Caki2 (cell line): Measurements from ENCODE around the gene GPSM1. TPM values are rescaled to one million over a fixed set of nuclear protein-coding genes. Genes with fewer than 3 reads are reported as not detected.

Source experiments
- DNase-seq: peaks from one replicate; pipeline ENCODE4 v3.0.0-alpha.2; 2015; ENCODE audit warnings: low read depth
- in situ Hi-C: cut with HindIII; loops from 2 replicates; pipeline ENCODE4 v1.10.0; 2016; ENCODE audit warnings: low sequenced_read_pairs, low pct_unique_long_range_greater_than_20kb, mixed read lengths
- total RNA-seq: library from RNA; depleted of rRNA; stranded (reverse); fragments of >200 nt; shearing (Covaris generic); gene quantifications from 2 replicates; pipeline ENCODE4 v1.2.3, GENCODE V29; 2014; ENCODE audit warnings: low replicate concordance; rRNA removed

GPSM1 gene, protein sequence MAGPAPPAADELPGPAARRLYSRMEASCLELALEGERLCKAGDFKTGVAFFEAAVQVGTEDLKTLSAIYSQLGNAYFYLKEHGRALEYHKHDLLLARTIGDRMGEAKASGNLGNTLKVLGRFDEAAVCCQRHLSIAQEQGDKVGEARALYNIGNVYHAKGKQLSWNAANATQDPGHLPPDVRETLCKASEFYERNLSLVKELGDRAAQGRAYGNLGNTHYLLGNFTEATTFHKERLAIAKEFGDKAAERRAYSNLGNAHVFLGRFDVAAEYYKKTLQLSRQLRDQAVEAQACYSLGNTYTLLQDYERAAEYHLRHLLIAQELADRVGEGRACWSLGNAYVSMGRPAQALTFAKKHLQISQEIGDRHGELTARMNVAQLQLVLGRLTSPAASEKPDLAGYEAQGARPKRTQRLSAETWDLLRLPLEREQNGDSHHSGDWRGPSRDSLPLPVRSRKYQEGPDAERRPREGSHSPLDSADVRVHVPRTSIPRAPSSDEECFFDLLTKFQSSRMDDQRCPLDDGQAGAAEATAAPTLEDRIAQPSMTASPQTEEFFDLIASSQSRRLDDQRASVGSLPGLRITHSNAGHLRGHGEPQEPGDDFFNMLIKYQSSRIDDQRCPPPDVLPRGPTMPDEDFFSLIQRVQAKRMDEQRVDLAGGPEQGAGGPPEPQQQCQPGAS
- total RNA-seq = 23.5 and 29.9 TPM in 2 replicates

DNA sequence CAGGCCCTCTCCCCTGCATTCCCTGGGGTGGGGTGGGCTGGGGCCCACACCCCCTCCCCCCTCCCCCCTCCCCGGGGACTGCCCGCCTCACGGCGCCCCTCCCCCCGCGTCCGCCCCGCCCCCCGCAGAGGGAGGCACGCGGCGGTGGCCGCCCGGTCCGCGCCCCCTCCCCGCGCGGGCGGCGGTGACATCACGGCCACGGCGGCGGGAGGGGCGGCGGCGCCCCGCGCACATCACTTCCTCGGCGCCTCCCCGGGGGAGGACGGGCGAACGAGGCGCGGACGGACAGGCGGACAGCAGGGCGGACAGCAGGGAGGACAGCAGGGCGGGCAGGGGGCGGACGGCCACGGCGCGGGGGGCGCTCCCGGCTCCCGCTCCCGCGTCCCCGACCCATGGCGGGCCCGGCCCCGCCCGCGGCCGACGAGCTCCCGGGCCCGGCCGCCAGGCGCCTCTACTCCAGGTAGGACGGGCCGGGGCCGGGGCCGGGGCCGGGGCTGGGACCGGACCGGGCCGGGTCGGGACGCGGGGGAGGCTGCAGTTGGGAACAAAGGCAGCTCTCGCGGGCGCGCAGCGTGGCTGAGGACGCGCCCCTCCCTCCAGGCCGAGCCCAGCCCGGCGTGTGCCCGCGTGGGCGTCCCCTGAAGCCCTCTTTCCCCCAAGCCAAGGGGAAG lies at the start of gene GPSM1:
Gene GPSM1, plus strand, starts transcription at position 236 of the 671 bp plus-strand sequence. Its CDS starts 157 bp downstream, at position 393.
- peak; percentile 50 for DNase-seq
- in situ Hi-C loops = no loop called here

GRCh38 chr9:136277746-136278145 lies 49.6 kb upstream of the GPSM1 start:
- in situ Hi-C loops = no loop called here
- DNase-seq = no peak

GRCh38 chr9:136278221-136278620 lies 49.1 kb upstream of the GPSM1 start:
- DNase-seq = no peak
- in situ Hi-C loops = no loop called here

- no peak for DNase-seq
- in situ Hi-C loops = no loop called here
These were observed 48.4 kb upstream of the GPSM1 start for GRCh38 chr9:136278894-136279293.

- in situ Hi-C loops = no loop called here
- no peak for DNase-seq
These were observed 47.9 kb upstream of the GPSM1 start for GRCh38 chr9:136279471-136279870.

DNA sequence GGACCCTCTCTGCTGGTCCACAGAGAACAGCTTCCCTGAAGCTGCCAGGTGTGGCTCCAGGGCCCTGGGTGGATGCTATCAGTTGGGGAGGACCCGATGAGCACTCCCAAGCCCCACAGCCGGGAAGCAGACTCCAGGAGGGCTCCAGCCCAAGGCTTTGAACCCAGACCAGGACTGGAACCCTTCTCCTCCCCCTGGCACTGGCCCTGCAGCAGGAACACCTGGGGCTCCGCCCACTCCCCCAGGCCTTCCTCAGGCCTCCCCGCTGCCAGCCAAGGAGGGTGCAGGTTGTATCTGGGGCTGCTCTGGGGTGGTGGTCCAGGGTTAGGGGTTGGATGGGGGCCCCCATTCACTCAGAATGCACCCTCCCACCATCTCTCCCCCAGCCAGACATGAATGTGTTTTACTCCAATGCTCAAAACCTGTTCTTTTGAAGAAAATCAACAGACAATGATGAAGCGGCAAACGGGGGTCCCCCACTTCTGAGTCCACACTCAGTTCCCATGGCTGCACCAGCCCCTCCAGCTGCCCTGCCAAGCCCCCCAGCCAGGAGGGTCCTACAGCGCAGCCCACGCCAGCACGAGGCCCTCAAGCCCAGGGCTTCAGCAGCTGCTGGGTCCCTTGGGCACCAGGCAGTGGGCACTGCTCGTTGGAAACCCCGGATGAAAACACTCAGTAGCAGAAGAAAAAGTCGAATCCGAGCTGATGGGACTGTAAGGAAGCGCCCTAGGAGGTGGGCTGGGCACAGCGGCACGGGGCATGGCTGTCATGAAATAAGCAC lies 46.6 kb upstream of the GPSM1 start:
- DNase-seq = no peak
- in situ Hi-C loops = no loop called here

- no peak for DNase-seq
- in situ Hi-C loops = no loop called here
These were observed 45.7 kb upstream of the GPSM1 start for GRCh38 chr9:136281421-136282271.

GRCh38 chr9:136282272-136282861 lies 45.0 kb upstream of the GPSM1 start:
- in situ Hi-C loops = no loop called here
- no peak for DNase-seq

GRCh38 chr9:136283291-136284235 lies 43.8 kb upstream of the GPSM1 start:
- DNase-seq = peak; percentile 61
- in situ Hi-C loops = no loop called here

DNA sequence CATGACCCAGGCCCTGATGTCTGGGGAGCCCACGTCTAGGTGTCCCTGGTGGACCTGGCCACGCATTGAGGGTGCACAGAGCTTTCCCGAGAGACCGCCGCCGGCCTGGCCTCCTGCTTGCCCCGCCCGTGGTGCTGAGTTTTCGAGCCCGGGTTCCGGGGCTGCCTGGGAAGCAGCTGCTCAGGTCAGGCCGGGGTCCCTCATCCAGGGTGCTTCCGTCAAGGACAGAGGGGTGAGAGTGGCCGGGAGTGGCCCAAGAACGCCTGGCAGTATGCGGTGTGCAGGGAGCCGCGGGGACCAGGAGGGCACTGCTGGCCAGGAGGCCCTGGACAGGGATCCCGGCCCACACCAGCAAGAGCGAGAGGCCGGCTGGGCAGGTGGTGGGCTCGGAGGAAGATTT lies 43.0 kb upstream of the GPSM1 start:
- DNase-seq = no peak
- in situ Hi-C loops = no loop called here

- in situ Hi-C loops = no loop called here
- no peak for DNase-seq
These were observed 42.4 kb upstream of the GPSM1 start for GRCh38 chr9:136284951-136285350.

GRCh38 chr9:136285501-136286358 lies 41.6 kb upstream of the GPSM1 start:
- in situ Hi-C loops = no loop called here
- DNase-seq = no peak

GRCh38 chr9:136286359-136286986 lies 40.9 kb upstream of the GPSM1 start:
- in situ Hi-C loops = no loop called here
- no peak for DNase-seq

DNA sequence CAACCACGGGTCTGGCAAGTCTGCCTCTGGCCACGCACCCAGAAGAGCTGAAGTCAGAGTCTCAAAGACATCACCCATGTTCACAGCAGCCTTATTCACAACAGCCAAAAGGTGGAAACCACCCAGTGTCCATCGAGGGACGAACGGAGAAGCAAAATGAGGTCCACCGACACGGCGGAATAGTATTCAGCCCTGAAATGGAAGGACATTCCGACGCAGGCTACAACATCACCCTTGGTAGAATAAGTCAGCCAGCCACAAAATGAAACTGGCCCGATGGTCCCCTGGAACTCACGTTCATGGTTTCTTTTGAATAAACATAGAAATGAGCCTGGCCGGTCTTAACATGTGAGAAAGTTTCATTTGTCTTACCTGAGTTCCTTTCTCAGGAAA lies 40.4 kb upstream of the GPSM1 start:
- DNase-seq = no peak
- in situ Hi-C loops = no loop called here
